ENCODE results near the gene MAN2A1. TPM values are rescaled to one million over a fixed set of nuclear protein-coding genes. Genes with fewer than 3 reads are reported as not detected.
A peak's percentile ranks its signal among the peaks of the same experiment; 100 is the strongest.

The MAN2A1 gene
- total and polyA plus RNA-seq, 2 experiments from 2014 or later = 4.4 to 8.6 TPM

- TF ChIP-seq, protein P1, sequence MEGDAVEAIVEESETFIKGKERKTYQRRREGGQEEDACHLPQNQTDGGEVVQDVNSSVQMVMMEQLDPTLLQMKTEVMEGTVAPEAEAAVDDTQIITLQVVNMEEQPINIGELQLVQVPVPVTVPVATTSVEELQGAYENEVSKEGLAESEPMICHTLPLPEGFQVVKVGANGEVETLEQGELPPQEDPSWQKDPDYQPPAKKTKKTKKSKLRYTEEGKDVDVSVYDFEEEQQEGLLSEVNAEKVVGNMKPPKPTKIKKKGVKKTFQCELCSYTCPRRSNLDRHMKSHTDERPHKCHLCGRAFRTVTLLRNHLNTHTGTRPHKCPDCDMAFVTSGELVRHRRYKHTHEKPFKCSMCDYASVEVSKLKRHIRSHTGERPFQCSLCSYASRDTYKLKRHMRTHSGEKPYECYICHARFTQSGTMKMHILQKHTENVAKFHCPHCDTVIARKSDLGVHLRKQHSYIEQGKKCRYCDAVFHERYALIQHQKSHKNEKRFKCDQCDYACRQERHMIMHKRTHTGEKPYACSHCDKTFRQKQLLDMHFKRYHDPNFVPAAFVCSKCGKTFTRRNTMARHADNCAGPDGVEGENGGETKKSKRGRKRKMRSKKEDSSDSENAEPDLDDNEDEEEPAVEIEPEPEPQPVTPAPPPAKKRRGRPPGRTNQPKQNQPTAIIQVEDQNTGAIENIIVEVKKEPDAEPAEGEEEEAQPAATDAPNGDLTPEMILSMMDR (IDR thresholded peaks at IDR 0.05; ENCODE audit: low read depth, low read length) = no peak
- no peak overlapping the region for H3K27ac ChIP-seq
- H3K4me3 ChIP-seq = no peak overlapping the region
- H3K36me3 ChIP-seq = no peaks in the 10 kb centered on the region
- DNase-seq (ENCODE audit: low read depth in 1 of 2, low spot score in 1 of 2) = peak in 1 of 2 donors; percentile 11
- no peaks in the 10 kb centered on the region for H3K9me3 ChIP-seq (ENCODE audit: low read depth)
- no peaks in the 10 kb centered on the region for H3K4me1 ChIP-seq (ENCODE audit: low read depth)
- H3K27me3 ChIP-seq = no peaks in the 10 kb centered on the region
Observed at GRCh38 chr5:109852371-109853155, 162.8 kb downstream of the MAN2A1 start.

GRCh38 chr5:109853377-109853776, 163.7 kb downstream of the MAN2A1 start:
- TF ChIP-seq, protein P1 (IDR thresholded peaks at IDR 0.05; ENCODE audit: low read depth, low read length) = no peak
- DNase-seq (ENCODE audit: low read depth in 1 of 2, low spot score in 1 of 2) = peak in 1 of 2 donors; percentile 36
- no peaks in the 10 kb centered on the region for H3K9me3 ChIP-seq (ENCODE audit: low read depth)
- H3K27ac ChIP-seq = no peak overlapping the region
- no peaks in the 10 kb centered on the region for H3K36me3 ChIP-seq
- no peaks in the 10 kb centered on the region for H3K4me1 ChIP-seq (ENCODE audit: low read depth)
- H3K4me3 ChIP-seq = no peak overlapping the region
- H3K27me3 ChIP-seq = no peaks in the 10 kb centered on the region

- Histone ChIP-seq H3K36me3 (no peaks in the 10 kb centered on the region), H3K27ac (no peak overlapping the region), H3K4me1 (ENCODE audit: low read depth) (no peaks in the 10 kb centered on the region), H3K9me3 (ENCODE audit: low read depth) (no peaks in the 10 kb centered on the region), H3K4me3 (no peak overlapping the region), H3K27me3 (no peaks in the 10 kb centered on the region)
- TF ChIP-seq, protein P1 (IDR thresholded peaks at IDR 0.05; ENCODE audit: low read depth, low read length) = no peak
- DNase-seq (ENCODE audit: low read depth in 1 of 2, low spot score in 1 of 2) = no peak
Observed at GRCh38 chr5:109855056-109855455, 165.3 kb downstream of the MAN2A1 start.

DNA sequence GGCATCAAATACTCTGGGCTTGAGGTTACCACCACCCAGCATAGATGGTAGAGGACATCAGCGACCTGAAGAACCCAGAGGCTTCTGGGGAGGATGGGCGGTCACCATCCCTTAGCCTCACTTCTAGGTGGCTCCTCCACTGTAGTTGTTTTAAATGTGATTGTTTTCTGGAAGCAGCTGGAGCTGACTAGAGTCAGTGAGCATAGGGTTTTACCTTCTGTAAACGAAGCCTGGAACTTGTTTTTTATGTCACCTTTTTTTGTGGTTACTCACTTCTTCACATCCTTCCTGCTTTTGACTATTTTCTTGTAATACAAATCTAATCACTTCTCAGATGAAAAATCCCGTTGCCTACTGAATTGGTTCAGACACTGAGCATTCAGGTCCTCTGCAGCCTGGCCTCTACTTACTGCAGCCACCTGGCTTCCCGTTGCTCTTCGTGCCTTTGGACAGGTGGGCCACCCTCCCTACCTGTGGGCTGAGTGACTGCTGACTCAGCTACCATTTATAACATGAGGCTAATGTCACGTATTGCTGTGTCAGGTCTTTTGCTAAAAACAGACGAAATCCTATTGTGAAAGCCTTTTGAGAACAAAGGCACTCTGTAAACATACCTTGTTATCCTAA, 167.8 kb downstream of the MAN2A1 start:
- H3K4me1 ChIP-seq (ENCODE audit: low read depth) = no peaks in the 10 kb centered on the region

DNA sequence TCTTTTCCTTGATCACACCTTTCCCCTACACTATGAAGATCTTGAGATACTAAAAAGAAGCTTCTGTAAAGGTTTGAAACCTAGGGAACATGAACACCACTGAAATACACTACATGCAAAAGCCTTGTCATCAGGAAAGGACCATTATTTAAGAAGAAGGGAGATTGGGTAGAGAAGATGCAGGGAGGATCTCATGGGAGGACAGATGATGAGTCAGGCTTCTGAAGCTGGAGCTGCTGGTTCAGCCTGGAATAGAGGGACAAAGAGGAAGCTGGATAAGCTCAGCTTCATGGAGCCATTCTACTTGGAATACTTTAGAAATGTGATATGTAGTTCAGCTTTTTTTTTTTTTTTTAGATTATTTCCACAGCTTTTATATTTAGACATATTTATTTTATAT, 169.8 kb downstream of the MAN2A1 start:
- DNase-seq (ENCODE audit: low read depth in 1 of 2, low spot score in 1 of 2) = peak in 1 of 2 donors; percentile 10
- Histone ChIP-seq H3K27me3 (no peaks in the 10 kb centered on the region), H3K36me3 (no peaks in the 10 kb centered on the region), H3K27ac (no peak overlapping the region), H3K9me3 (ENCODE audit: low read depth) (no peaks in the 10 kb centered on the region), H3K4me1 (ENCODE audit: low read depth) (no peaks in the 10 kb centered on the region), H3K4me3 (no peak overlapping the region)
- TF ChIP-seq, protein P1 (IDR thresholded peaks at IDR 0.05; ENCODE audit: low read depth, low read length) = no peak

More for the DNA sequence above, 167.8 kb downstream of the MAN2A1 start:
- Histone ChIP-seq H3K4me3 (no peak overlapping the region), H3K27ac (no peak overlapping the region), H3K36me3 (no peaks in the 10 kb centered on the region), H3K9me3 (ENCODE audit: low read depth) (no peaks in the 10 kb centered on the region), H3K27me3 (no peaks in the 10 kb centered on the region)
- DNase-seq (ENCODE audit: low read depth in 1 of 2, low spot score in 1 of 2) = no peak
- TF ChIP-seq, protein P1 (IDR thresholded peaks at IDR 0.05; ENCODE audit: low read depth, low read length) = no peak
